PC-9 (cell line): ENCODE measurements around the gene P2RY13. TPM values are rescaled to one million over a fixed set of nuclear protein-coding genes. Genes with fewer than 3 reads are reported as not detected.

Experiments used
- BruUV-seq: library from RNA; stranded (reverse); fragments of 400-500 nt; replicated peaks from 2 replicates; lab custom pipeline; 2021; lab: Mats Ljungman, UMichigan
- CTCF ChIA-PET: fragments of 300-600 bp; sonication (Branson Sonifier 250); formaldehyde crosslinking; loops from one replicate; lab custom pipeline; 2022; ENCODE audit warnings: antibody characterized with exemption; lab: Charles Lee
- POLR2A ChIA-PET: fragments of 300-600 bp; sonication (Branson Sonifier 250); formaldehyde crosslinking; loops from one replicate; lab custom pipeline; 2022; ENCODE audit warnings: antibody characterized with exemption; ENCODE audit not compliant: unreplicated experiment; lab: Charles Lee
- DNase-seq, 2 experiments: peaks; one replicate each; pipeline versions ENCODE4 v3.0.0 to v3.0.0-alpha.2; 2015 to 2022; ENCODE audit warnings: mixed read lengths in 1 of 2
- H2AFZ ChIP-seq: fragments of 200-600 bp; sonication (generic); 2 replicates; pipeline ENCODE4 v1.8.1; 2017; ENCODE audit warnings: antibody characterized with exemption
- H3F3A ChIP-seq: fragments of 200-600 bp; sonication (generic); 2 replicates; pipeline ENCODE4 v1.8.1; 2017; ENCODE audit warnings: antibody characterized with exemption, mild to moderate bottlenecking, low read depth; ENCODE audit not compliant: insufficient read depth
- H3K27ac ChIP-seq: fragments of 200-600 bp; sonication (generic); 2 replicates; pipeline ENCODE4 v1.6.1; 2016; ENCODE audit warnings: mixed run types
- H3K27me3 ChIP-seq: fragments of 200-600 bp; sonication (generic); 2 replicates; pipeline ENCODE4 v1.6.1; 2016; ENCODE audit warnings: low read depth, mixed run types; ENCODE audit not compliant: insufficient read depth
- H3K36me3 ChIP-seq: fragments of 200-600 bp; sonication (generic); 2 replicates; pipeline ENCODE4 v1.6.1; 2016; ENCODE audit warnings: low read depth, mixed run types
- H3K4me1 ChIP-seq: fragments of 200-600 bp; sonication (generic); replicated peaks from 2 replicates; pipeline ENCODE4 v1.6.1; 2016; ENCODE audit warnings: mixed run types; ENCODE audit not compliant: insufficient read depth
- H3K4me2 ChIP-seq: fragments of 200-600 bp; sonication (generic); 2 replicates; pipeline ENCODE4 v1.6.1; 2017; ENCODE audit warnings: mixed run types
- H3K4me3 ChIP-seq: fragments of 200-600 bp; sonication (generic); 2 replicates; pipeline ENCODE4 v1.6.1; 2016; ENCODE audit warnings: mixed run types
- H3K79me2 ChIP-seq: fragments of 200-600 bp; sonication (generic); 2 replicates; pipeline ENCODE4 v1.6.1; 2017; ENCODE audit warnings: low read depth, mixed run types
- H3K9me2 ChIP-seq: fragments of 200-600 bp; sonication (generic); 2 replicates; pipeline ENCODE4 v1.8.1; 2017; ENCODE audit warnings: mild to moderate bottlenecking; ENCODE audit not compliant: insufficient read depth
- H3K9me3 ChIP-seq: fragments of 200-600 bp; sonication (generic); 2 replicates; pipeline ENCODE4 v1.8.1; 2016; ENCODE audit warnings: low read depth; ENCODE audit not compliant: insufficient read depth
- H4K20me1 ChIP-seq: fragments of 200-600 bp; sonication (generic); 2 replicates; pipeline ENCODE4 v1.8.1; 2017; ENCODE audit not compliant: insufficient read depth
- EZH2 ChIP-seq: fragments of 200-600 bp; sonication (generic); IDR thresholded peaks from 2 replicates; pipeline ENCODE4 v1.8.0; 2017; ENCODE audit warnings: antibody characterized with exemption, low read depth
- intact Hi-C: fragments of 100-400 bp; cut with micrococcal nuclease; formaldehyde crosslinking; loops from one replicate; pipeline ENCODE4 v1.10.0; 2022; ENCODE audit not compliant: unreplicated experiment
- total RNA-seq: library from RNA; stranded (reverse); gene quantifications from 2 replicates; pipeline ENCODE4 v1.2.3, GENCODE V29; 2021
- TF ChIP-seq, protein P1 (sequence below): fragments of 200-600 bp; sonication (generic); conservative IDR thresholded peaks from 2 replicates; pipeline ENCODE4 v1.6.1; 2017; ENCODE audit warnings: mixed run types, antibody characterized with exemption, mild to moderate bottlenecking, moderate library complexity

Gene P2RY13
- total RNA-seq, 1 experiment from 2014 or later, result not detected

GRCh38 chr3:151328298-151328995 is 902 bp downstream of the P2RY13 start:
- Histone ChIP-seq H3K4me3 (peak overlapping the region; percentile 16; the same call in 1 of the 2 replicates), H4K20me1 (no peaks in the 10 kb centered on the region), H3K9me3 (no peaks in the 10 kb centered on the region), H3K4me2 (peak overlapping the region; percentile 61), H3K4me1 (peaks cover 14% of the 10 kb centered on the region), H3K27me3 (no peaks in the 10 kb centered on the region), H3K79me2 (no peaks in the 10 kb centered on the region), H3K27ac (peak overlapping the region; percentile 14), H3K36me3 (no peaks in the 10 kb centered on the region), H2AFZ (peak overlapping the region; percentile 74), H3K9me2 (no peaks in the 10 kb centered on the region), H3F3A (peaks cover 7% of the 10 kb centered on the region)
- peak in 1 of 2 experiments; percentile 58 for DNase-seq
- POLR2A ChIA-PET, result interaction anchor here (0.9 kb wide), 1 partner anchor 12 kb away, joined by 18 read pairs; the partner anchor contains the start of gene GPR87
- BruUV-seq, result no TSS peak
- intact Hi-C loops, result no loop called here
- CTCF ChIA-PET, result interaction anchor here (0.6 to 2.8 kb wide), 7 partner anchors 12 to 537 kb away, joined by 3 to 16 read pairs (median 3); partner anchors contain the start of gene GPR87
- TF ChIP-seq, protein P1, sequence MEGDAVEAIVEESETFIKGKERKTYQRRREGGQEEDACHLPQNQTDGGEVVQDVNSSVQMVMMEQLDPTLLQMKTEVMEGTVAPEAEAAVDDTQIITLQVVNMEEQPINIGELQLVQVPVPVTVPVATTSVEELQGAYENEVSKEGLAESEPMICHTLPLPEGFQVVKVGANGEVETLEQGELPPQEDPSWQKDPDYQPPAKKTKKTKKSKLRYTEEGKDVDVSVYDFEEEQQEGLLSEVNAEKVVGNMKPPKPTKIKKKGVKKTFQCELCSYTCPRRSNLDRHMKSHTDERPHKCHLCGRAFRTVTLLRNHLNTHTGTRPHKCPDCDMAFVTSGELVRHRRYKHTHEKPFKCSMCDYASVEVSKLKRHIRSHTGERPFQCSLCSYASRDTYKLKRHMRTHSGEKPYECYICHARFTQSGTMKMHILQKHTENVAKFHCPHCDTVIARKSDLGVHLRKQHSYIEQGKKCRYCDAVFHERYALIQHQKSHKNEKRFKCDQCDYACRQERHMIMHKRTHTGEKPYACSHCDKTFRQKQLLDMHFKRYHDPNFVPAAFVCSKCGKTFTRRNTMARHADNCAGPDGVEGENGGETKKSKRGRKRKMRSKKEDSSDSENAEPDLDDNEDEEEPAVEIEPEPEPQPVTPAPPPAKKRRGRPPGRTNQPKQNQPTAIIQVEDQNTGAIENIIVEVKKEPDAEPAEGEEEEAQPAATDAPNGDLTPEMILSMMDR, result no peak
- no peak for TF ChIP-seq EZH2

GRCh38 chr3:151327571-151328198 is 1.7 kb downstream of the P2RY13 start:
- no TSS peak for BruUV-seq

DNA sequence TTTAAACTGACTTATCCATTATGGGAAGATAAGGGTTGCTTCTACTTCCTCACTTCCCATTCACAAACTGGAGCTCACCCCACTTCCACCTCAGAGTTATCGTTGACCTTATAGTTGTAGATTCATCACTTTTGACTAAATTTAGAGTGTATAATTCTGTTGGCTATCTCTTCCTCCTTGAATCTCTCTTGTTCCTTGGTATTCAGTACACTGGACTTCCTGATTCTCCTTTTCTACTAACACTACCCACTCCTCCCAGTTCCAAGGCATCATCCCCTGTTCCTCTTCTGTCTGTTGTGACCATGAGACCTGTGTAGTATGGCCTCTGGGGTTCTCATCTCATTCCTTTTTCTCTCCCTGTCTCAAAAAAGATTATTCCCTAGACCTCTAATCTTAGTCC is 6.8 kb downstream of the P2RY13 start:
- DNase-seq, result no peak
- Histone ChIP-seq H3K9me2 (no peaks in the 10 kb centered on the region), H4K20me1 (no peaks in the 10 kb centered on the region), H2AFZ (no peak overlapping the region), H3K4me2 (no peak overlapping the region), H3K36me3 (no peaks in the 10 kb centered on the region), H3K9me3 (no peaks in the 10 kb centered on the region), H3K27me3 (no peaks in the 10 kb centered on the region), H3F3A (peaks cover 9% of the 10 kb centered on the region; the same call in 1 of the 2 replicates), H3K4me3 (no peak overlapping the region), H3K4me1 (peaks cover 22% of the 10 kb centered on the region), H3K27ac (no peak overlapping the region), H3K79me2 (no peaks in the 10 kb centered on the region)
- ChIA-PET POLR2A (interaction anchor here (0.6 kb wide), 1 partner anchor 18 kb away, joined by 5 read pairs; no protein-coding TSS in a partner anchor), CTCF (no interaction called here)
- no peak for TF ChIP-seq EZH2
- TF ChIP-seq, protein P1, result no peak
- intact Hi-C loops, result no loop called here
- no TSS peak for BruUV-seq

More at GRCh38 chr3:151327571-151328198, 1.7 kb downstream of the P2RY13 start:
- ChIA-PET POLR2A (interaction anchor here (0.6 kb wide), 2 partner anchors 83 to 1112 kb away, joined by 3 to 4 read pairs; no protein-coding TSS in a partner anchor), CTCF (interaction anchor here (0.5 to 2.8 kb wide), 12 partner anchors 22 to 1171 kb away, joined by 3 to 16 read pairs (median 5); no protein-coding TSS in a partner anchor)
- H3K27me3 ChIP-seq, result no peaks in the 10 kb centered on the region
- H3K36me3 ChIP-seq, result no peaks in the 10 kb centered on the region
- no peak overlapping the region for H2AFZ ChIP-seq
- no peaks in the 10 kb centered on the region for H4K20me1 ChIP-seq
- no peaks in the 10 kb centered on the region for H3K9me3 ChIP-seq
- no peaks in the 10 kb centered on the region for H3K79me2 ChIP-seq
- intact Hi-C loops, result loop anchor here (1.0 to 2.0 kb wide), 2 partner anchors 22 to 37 kb away; no protein-coding TSS in a partner anchor
- no peaks in the 10 kb centered on the region for H3K9me2 ChIP-seq
- peaks cover 14% of the 10 kb centered on the region for H3K4me1 ChIP-seq
- H3F3A ChIP-seq, result peaks cover 7% of the 10 kb centered on the region
- TF ChIP-seq, protein P1, result peak; percentile 81
- no peak for TF ChIP-seq EZH2
- H3K27ac ChIP-seq, result 0 out of 2 replicates have a peak overlapping the region, but pooled peaks have one; percentile 14
- H3K4me2 ChIP-seq, result peak overlapping the region; percentile 61
- no peak overlapping the region for H3K4me3 ChIP-seq
- no peak for DNase-seq
